Activated CD4-positive, alpha-beta T cell treated with anti-CD3 and anti-CD28 coated beads, Interleukin-2, Interleukin-4, amounts not matched to agents 100 ng/mL and 50 ng/mL, durations not matched to agents 16 hours and 8 hours (primary cell): ENCODE results near the gene KCTD5.

Experiments used
- DNase-seq: peaks from one replicate; pipeline ENCODE4 v3.0.0-alpha.2; 2020; ENCODE audit warnings: low spot score

KCTD5 gene

DNA sequence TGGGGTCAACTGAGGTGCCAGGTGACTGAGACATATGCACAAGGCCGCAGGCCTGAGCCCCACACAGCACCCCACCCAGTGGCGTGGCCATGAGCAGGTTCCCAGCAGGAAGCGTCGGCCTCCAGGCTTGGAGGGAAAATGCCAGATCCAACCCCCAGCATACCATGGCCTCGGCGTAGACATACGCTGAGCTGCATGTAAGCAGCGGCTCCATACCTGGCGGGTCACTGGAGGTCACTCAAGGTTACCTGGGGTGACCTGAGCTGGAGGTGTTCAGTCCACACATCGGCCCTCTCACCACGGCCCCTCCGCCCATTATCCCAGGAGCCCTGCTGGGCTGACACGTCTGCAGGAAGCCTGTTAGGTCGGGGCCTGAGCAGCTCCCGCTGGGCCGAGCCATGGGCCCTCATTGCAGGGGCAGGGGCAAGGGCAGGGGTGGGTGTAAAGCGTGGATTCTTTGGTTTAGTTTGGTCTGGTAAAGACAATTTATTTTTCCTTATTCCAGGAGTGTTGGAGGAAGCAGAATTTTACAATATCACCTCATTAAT is 15.2 kb downstream of the KCTD5 start:
- DNase-seq = no peak

DNA sequence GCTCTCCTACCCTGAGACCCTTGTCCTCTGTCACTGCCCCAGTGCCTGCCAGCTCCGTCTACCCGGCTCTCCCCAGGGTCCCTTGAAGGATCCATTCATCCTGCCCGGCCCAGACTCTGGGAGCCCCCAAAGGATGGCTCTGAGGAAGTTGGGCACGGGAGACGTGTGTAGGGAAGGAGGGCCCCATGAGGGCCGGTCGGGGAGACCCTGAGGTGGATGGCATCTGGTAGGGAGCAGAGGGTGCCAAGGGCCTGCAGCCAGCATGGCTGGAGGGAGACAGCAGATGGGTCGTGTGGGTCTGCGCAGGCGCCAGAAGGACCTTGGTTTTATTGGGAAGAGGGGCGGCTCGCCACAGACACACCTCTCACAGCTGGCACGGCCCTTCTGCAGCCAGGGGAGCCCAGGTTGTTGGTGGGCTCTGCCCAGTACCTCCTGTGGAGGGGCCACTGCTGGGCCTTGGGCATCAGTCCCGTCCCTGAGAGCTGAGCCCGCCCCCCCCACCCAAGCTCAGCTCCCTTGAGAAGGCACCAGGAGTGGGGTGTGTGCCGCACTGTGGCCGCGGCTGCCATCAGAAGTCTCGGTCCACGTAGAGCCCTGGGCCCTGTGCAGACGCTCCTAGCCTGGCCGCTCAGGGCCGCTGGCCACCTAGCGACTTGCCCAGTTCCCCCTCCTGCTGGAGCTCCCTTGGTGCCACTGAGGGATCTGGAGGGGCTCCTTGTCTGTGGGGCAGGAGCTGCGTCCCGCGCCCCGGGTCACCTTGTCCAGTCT is 16.0 kb downstream of the KCTD5 start:
- DNase-seq = no peak

DNA sequence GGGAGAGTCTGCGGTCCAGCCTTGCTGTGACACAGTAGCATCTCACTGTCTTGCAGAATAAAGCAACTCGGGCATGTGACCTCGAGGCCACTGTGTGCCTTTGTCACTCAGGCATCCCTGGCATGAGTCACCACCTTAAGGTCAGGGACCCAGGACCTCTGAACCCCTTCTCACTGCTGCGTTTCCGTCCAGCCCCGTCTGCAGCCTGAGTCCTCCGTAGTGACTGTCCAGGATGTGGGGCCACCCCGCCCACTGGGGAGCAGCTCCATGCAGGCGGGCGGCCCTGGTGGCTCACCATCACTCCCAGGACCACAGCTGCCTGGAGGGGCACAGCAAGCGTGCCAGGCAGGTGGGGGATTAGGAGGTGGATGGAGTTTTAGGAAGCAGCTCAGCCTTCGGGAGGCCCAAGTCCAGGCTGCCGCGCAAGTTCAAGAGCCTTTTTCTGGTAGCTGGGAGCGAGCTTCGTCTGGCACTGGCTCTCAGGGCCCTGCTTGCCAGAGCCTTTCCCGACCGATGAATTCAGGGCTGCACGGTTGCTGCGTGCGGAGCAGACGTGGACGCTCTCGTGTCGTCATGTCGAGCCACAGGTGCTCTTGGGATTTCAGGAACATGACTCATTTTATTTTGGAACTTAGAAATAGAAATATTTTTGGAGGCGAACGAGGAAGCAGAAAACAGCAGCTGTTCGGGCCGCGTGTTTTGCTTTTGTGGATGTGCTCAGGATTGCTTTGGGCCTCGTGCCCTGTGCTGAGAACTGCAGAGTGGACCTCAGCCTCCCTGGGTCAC is 16.8 kb downstream of the KCTD5 start:
- DNase-seq = no peak

DNA sequence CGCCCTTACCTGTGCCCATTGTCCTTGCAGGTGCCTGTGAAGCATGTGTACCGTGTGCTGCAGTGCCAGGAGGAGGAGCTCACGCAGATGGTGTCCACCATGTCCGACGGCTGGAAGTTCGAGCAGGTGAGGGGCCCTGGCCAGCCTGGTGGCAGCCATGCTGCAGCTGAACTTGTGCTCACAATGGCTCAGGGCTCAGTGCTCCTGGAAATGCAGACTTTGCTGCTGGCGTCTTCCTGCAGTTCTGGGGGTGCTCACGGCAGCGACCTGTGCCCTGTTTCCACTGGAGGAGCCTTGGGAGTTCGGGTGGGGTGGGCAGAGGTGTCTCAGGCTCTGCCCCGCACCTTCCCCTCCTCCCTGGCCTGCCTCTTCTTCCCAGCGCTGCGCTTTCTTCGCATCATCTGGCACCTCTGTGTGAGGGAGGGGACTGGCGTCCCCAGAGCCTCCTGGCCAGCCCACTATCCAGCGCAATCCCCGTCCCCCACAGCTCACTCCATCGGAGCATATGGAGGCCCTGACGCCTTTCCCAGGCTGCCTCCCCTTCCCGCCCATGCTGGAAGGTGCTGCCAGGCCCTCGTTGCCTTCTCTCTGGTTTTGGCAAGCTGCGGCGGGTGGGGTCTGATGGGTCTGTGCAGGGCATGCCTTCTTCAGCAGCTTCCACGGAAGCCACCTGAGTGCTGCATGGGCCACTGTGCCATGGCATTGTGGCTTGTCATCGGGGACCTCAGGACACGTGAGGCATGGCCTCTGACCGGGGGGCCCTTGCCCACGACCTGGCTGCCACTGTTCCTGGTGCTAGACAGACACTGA is 17.7 kb downstream of the KCTD5 start:
- DNase-seq = no peak

DNA sequence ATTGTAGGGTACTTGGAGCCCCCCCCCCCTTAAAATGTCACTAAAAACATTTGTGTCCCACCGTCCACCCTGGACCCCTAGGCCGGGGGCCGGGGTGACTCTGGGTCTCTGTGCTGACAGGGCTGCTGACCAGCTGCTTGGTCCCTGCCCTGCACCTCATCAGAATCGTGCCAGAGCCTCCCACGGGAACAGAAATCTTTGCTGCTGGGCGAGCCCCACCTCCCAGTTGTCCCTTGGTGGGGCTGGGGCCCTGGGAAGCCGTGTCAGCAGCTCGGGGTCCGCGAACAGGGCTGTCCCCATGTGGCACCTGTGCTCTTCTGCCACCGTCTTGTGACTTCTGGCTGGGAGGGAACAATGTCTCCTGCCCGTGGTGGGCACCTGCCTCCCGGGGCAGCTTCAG is 18.5 kb downstream of the KCTD5 start:
- no peak for DNase-seq

DNA sequence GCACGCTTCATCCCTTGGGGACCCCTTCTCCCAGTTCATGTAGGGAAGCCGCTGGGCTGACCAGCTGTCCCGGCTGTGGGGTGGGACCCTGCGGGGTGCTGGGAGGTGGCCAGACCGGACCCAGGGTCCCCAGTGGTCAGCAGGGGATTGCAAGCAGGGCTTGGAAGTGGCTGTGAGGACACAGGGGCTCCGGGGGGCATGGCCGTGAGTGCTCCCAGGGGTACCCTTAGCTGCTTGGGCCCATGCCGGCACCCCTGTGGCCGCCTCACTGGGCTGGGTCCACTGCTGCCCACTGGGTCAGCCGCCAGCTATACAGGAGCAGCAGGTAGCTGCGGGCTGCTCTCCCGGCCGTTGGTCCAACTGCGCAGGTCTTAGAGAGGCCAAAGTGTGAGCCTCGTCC is 18.9 kb downstream of the KCTD5 start:
- no peak for DNase-seq

DNA sequence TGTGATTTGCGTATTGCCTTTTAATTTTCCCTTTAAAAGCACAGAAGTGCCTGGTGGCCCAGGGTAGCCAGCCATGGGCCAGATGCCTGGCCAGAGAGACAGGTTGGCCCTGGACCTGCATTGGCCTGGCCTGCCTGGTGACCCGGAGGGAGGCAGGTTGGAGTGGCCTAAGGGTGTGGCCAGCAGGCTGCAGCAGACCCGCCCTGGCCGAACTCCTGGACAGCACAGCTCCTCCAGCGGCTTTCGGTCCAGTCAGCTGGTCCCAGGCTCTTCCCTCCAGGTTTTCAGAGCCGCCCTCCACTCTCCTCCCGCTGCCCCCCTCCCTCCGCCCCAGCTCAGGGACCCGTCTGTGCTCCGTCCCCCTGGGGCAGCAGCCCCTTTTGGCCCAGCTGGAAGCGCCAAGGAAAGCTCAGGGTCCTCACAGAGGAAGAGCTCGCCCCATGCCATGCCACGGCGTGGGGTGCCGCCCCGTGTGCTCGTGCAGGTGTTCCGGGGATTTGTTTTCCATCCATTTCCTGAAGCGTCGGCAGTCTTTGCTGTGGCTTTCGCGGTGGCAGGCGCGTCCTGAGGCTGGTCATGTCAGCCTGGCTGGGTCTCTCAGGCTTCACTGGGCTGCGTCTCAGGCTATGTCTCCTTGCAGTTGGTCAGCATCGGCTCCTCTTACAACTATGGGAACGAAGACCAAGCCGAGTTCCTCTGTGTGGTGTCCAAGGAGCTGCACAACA is 19.6 kb downstream of the KCTD5 start:
- no peak for DNase-seq

DNA sequence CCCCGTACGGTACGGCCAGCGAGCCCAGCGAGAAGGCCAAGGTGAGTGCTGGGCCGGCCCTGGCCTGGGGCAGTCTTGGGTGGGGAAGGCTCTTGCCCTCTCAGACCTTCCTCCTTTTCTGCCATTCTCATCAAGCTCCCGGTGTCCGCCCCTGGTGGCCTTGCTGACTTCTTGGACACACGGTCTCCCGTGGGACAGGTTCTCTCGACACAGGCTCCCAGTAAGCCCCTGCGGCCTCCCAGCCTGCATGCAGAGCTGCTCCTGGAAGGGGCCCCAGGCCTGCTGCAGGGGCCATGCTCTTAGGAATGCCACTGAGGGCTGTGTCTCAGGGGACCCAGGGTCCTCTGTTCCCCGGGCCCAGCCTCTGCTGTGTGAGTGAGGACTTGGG is 20.1 kb downstream of the KCTD5 start:
- DNase-seq = no peak

DNA sequence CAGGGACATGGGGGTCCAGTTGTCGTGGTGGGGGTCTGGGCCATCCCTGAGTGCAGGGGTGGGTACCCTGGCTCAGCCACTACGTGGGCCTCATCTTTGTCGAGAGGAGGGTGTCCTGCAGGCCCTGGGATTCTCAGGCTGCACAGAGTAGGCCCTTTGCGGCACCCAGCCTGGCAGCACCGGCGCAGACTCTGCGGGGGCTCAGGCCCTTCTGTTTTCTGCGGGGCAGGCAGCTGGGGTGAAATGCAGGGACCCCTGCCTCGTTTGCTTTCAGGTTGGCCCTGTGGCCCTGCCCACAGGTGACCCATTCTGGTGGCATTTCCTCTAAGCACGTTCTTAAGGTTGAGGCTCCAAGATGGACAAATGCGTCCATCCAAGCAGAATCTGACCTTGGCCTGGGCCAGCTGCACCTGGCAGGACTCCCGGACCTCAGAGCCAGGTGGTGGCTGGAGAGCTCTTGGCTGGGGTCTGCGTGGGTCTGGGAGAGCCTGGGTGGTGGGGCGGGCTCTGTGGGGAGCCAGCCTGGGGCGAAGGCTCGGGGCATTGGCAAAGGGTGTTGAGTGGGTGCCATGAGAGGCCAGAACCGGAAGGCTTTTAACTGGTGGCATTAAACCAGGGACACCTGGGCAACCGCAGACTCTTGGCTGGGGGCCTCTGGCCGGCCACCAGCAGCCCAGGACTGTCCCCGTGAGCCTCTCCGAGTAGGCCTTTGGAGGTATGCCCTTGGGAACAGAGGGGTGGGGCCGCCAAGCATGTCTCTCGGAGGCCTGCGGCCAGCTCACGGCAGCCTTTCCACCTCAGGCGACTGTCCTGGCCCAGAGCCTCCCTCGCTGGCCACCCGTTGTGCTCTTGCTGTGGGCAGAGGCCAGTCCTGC is 20.8 kb downstream of the KCTD5 start:
- DNase-seq = no peak

DNA sequence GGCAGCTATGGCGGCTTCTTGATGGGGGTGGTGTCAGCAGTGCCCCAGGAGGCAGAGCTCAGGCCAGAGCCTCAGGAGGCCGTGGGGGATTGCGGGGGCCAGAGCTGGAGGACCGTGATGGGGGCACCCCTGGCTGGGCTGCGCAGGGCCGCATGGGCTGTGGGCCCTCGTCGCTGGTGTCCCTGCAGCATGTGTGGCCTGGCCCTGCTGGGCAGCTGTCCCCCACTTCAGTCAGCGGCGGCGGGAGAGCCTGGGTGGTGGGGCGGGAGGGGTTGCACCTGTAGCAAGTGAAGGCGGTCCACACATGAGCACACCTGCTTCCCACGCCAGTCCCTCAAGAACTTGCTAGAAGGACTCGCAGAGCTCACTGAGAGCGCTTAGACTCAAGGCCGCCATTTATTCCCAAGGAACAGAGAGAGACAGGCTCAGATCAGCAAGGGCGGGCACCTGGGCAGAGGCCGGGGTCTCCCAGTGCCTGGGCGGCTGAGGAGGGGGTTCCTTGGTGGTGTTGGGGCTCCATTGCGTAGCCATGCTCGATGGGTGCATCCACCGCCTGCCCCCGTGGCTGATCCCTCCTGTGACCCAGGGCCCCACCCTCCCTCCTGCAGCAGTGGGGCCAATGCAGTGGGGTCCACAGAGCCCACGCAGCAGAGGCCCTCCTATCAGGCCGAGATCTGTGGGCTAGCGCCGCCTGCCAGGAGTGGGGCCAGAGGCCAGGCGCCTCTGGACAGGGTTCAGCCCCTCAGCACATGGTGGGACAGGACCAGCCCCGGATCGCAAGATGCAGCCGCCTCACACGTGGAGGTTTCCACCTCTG is 22.1 kb downstream of the KCTD5 start:
- no peak for DNase-seq

DNA sequence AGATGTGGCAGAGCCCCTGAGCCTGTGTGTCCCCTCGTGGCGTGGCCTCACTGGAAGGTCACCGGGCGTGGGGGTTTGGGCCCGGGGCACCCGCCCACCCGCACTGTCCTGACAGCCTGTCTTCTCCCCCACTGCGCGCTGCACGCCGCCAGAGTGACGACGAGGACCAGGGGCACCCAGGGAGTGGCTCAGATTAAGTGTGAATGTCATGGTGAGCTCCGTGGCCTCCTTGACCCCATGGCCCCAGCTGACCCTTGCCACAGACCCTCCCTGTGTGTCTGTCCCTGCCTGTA is 22.6 kb downstream of the KCTD5 start:
- no peak for DNase-seq

DNA sequence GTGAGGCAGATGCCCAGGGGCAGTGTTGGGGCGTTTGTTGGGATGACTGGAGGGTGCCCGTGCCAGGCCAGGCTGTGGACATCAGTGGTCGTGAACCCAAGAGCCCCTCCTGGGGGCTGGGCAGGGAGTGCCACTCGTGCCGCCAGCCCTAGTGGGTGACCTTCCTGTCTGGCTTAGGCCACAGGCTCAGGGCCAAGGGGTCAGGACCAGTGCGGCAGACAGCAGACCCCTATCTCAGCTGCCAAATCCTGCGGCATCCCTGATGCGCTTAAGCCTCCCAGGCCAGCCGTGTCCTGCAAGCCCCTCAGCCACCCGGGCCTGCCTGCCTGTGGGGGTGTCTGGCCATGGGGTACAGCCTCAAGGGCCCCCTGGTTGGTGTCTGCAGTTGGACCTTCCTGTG is 23.0 kb downstream of the KCTD5 start:
- no peak for DNase-seq

DNA sequence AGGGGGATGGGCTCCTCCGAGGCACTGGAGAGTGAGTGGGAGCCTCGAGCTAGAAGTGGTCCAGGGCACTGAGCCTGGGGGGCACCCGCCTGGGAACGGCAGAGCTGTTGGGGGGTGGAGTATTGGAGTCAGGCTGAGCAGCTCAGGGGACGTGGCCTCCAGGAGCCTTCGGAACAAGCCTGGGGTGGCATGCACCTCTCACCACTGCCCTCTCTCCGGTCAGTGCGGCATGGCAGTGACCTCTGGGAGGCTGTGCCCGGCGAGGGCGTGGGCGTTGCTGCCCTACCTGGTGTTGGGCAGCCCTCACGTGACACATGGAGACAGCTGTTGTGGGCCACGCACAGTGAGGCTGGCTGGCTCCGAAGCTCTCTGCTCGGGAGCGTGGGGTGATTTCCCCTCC is 23.8 kb downstream of the KCTD5 start:
- DNase-seq = no peak

DNA sequence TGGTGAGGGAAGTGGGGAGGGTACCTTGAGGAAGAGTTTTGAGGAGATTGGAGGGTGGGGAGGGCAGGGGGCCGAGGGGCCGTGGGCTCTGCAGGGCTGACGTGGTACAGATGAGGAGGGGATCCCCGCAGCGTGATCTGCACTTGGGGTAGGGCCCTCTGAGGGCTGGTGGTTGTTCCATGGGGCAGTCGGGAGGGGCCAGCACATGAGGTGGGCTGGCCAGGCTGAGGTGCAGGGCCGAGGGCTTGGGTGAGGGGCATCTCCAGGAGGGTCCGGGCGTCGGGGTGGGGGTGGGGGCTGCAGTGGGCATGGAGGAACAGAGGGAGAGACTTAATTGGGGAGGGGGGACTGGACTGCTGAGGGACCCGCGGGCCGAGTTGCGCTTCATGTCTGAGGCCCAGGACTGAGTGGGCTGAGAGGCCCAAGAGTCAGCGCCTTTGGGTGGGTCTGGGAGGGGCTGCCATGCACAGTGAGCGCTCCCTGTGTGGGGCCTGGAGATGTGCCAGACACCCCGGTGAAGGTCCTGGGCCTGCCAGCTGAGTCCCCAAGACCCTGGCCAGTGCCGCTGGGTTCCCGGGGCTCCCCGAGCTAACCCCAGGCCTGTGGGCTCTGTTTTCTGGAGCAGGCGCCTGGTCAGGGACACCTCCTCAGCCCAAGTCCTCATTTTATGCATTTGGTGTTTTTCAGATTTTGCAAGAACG is 24.4 kb downstream of the KCTD5 start:
- no peak for DNase-seq

DNA sequence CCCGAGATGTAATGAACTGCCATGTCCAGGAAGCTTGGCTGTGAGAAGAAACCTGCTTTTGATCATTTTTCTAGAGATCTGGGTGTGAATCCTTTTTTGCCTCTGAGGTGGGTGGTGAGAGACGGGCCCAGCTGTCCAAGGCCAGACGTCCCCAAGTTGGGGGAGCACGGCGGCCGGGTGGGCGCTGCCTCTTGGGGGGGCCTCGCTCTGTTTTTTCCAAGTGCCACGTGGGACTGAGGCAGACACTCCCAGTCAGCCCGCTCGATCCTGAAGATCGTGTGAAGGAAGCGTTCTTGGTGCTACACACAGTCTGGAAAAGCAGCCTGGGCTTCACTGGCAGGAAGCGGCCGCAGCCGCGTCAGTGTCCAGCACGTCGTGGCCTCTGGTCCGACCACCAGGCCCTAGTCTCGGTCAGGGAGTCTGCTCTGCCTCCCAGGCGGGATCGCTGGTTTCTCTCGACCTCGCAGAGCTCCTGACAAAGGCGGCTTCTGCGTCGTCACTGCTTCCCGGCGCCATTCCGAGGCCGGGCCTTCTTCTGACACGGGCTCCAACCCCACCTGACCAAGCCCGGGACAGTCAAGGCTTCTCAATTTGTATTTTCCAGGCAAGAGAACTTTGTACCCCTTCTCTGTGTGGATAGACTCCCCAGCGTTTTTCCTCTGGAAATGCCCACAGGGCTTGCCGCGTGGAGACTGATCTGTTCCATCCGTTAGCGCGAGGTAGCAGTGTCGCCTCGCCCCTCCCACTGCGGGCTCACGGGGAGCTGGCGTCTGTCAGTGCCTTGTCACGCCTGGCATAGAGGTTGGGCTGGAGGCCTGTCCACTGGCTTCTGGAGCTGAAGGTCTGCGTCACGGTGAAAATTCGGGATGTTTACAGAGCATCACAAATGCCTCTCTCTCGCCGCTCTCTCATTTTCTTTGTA is 25.3 kb downstream of the KCTD5 start:
- DNase-seq = no peak

DNA sequence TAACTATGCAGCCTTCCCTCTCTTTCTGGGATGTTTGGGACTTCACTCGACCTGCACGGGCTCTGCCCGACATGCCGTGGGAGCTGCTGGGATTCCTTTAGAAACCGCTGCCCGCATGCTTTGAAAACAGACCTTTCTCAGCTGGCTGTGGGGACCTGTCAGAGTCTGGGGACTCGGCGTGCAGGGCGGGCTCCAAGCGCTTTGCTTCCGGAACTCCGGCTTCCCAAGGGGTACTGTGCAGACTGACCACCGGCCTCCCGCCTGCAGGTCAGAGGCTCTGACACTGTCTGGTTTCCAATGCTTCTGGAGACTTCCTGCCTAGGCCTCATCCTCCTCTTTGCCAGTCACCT is 25.9 kb downstream of the KCTD5 start:
- DNase-seq = no peak

DNA sequence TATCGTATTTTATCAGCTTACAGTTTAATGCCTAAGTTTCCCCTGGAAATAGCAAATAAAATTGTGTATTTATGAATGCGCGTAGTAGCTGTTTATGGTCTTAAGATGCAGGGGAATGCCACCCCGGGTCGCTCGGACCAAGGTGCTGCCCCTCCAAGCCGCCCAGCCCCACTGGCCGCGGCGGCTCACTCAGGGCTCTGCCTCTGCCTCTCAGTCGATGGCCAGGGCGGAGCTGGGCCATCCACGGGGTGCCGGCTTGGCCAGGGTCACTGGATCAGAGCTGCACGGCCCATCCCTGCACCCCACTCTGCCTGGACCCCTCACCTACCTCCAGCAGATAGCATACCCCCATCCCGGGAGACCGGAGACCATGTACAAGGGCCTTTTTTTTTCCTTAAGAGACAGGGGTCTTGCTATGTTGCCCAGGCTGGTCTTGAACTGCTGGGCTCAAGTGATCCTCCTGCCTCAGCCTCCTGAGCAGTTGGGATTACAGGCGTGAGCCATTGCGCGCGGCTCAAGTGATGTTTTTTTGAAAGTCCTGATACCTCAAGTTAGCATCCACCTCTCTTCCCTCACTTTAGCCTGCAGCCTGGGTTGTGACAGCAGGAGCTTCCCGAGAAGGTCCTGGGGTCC is 26.7 kb downstream of the KCTD5 start:
- no peak for DNase-seq

DNA sequence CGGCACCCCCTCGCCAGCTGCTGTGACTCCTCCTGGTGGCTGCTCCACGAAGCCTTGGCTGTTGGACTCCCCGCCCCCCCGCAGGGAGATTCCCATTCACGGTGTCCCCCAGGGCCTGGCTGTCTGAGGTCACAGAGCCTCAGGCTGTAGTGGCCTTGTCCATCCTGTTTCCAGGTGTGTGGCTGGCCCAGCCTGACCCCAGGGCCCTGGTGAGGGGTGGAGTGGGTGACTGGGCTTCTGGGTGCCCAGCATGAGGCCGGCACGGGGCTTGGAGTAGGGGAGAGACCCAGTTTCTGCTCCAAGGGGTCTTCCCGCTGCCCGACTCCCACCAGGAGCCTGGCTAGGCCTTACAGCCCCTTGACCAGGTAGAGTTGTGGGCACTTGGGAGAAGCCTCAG is 27.3 kb downstream of the KCTD5 start:
- no peak for DNase-seq
